SJCRH30 (cell line): ENCODE results near the gene AKR1C1. TPM values are rescaled to one million over a fixed set of nuclear protein-coding genes. Genes with fewer than 3 reads are reported as not detected.
"Not testable (repeated sequence)": the region's sequence is repeated elsewhere in the genome, so short reads cannot be mapped to it uniquely, and the experiment has no call there.

Experiments
- DNase-seq, 2 experiments: peaks; one replicate each; pipeline ENCODE4 v3.0.0-alpha.2; 2015 to 2020
- H3K27ac ChIP-seq: fragments of 250-450 bp; sonication (Bioruptor Pico); 2 replicates; pipeline ENCODE4 v1.5.1; 2020; ENCODE audit warnings: mild to moderate bottlenecking, moderate library complexity
- H3K27me3 ChIP-seq: fragments of 250-450 bp; sonication (Bioruptor Pico); 2 replicates; pipeline ENCODE4 v1.5.1; 2020; ENCODE audit warnings: mild to moderate bottlenecking, moderate library complexity
- H3K36me3 ChIP-seq: fragments of 250-450 bp; sonication (Bioruptor Pico); 2 replicates; pipeline ENCODE4 v1.5.1; 2020; ENCODE audit warnings: mild to moderate bottlenecking, moderate library complexity
- H3K4me1 ChIP-seq: fragments of 250-450 bp; sonication (Bioruptor Pico); 2 replicates; pipeline ENCODE4 v1.5.1; 2020; ENCODE audit warnings: mild to moderate bottlenecking, moderate library complexity
- H3K4me3 ChIP-seq: fragments of 250-450 bp; sonication (Bioruptor Pico); 2 replicates; pipeline ENCODE4 v1.5.1; 2020; ENCODE audit warnings: mild to moderate bottlenecking, moderate library complexity
- H3K9me3 ChIP-seq: fragments of 250-450 bp; sonication (Bioruptor Pico); replicated peaks from 2 replicates; pipeline ENCODE4 v1.5.1; 2020; ENCODE audit warnings: mild to moderate bottlenecking, moderate library complexity
- total RNA-seq: library from RNA; depleted of rRNA; stranded (reverse); fragments of >200 nt; shearing (Covaris generic); gene quantifications from 2 replicates; pipeline ENCODE4 v1.2.3, GENCODE V29; 2014

AKR1C1 gene
- total RNA-seq, 1 experiment from 2014 or later = 3.6 TPM

GRCh38 chr10:4988000-4988641 is 24.9 kb downstream of the AKR1C1 start:
- not testable (repeated sequence) for H3K27ac ChIP-seq, H3K4me1 ChIP-seq, H3K9me3 ChIP-seq, H3K36me3 ChIP-seq, H3K27me3 ChIP-seq, H3K4me3 ChIP-seq, DNase-seq

- Histone ChIP-seq H3K9me3 (no peaks in the 10 kb centered on the region), H3K4me1 (no peaks in the 10 kb centered on the region), H3K4me3 (no peak overlapping the region), H3K27ac (no peak overlapping the region), H3K27me3 (no peaks in the 10 kb centered on the region), H3K36me3 (no peaks in the 10 kb centered on the region)
- no peak for DNase-seq
Measured at GRCh38 chr10:4990217-4990616, 27.0 kb downstream of the AKR1C1 start.

GRCh38 chr10:4991463-4991862 is 28.2 kb downstream of the AKR1C1 start:
- H3K9me3 ChIP-seq, H3K27me3 ChIP-seq, DNase-seq, H3K36me3 ChIP-seq, H3K4me1 ChIP-seq, H3K27ac ChIP-seq, H3K4me3 ChIP-seq: not testable (repeated sequence)

- H3K4me1 ChIP-seq, H3K27me3 ChIP-seq, H3K36me3 ChIP-seq, H3K4me3 ChIP-seq, H3K27ac ChIP-seq, DNase-seq, H3K9me3 ChIP-seq: not testable (repeated sequence)
Measured at GRCh38 chr10:4992564-4992963, 29.3 kb downstream of the AKR1C1 start.

- H3K27me3 ChIP-seq, H3K4me3 ChIP-seq, H3K36me3 ChIP-seq, DNase-seq, H3K27ac ChIP-seq, H3K9me3 ChIP-seq, H3K4me1 ChIP-seq: not testable (repeated sequence)
Measured at GRCh38 chr10:4994260-4994659, 31.0 kb downstream of the AKR1C1 start.

- Histone ChIP-seq H3K9me3 (no peaks in the 10 kb centered on the region), H3K27me3 (no peaks in the 10 kb centered on the region), H3K4me3 (no peak overlapping the region), H3K4me1 (no peaks in the 10 kb centered on the region), H3K27ac (no peak overlapping the region), H3K36me3 (no peaks in the 10 kb centered on the region)
- no peak for DNase-seq
Measured at GRCh38 chr10:4998671-4999070, 35.5 kb downstream of the AKR1C1 start.

GRCh38 chr10:5002013-5002727 is 39.0 kb downstream of the AKR1C1 start:
- Histone ChIP-seq H3K27ac (no peak overlapping the region), H3K4me3 (no peak overlapping the region)

GRCh38 chr10:5003127-5004029 is 40.2 kb downstream of the AKR1C1 start, which contains the start of gene AKR1C2:
AKR1C2 (minus strand) TSS chr10:5003857; CDS start chr10:5003835, 22 bp downstream.
- not testable (repeated sequence) for H3K9me3 ChIP-seq, H3K27me3 ChIP-seq, H3K36me3 ChIP-seq, H3K4me3 ChIP-seq, H3K27ac ChIP-seq, H3K4me1 ChIP-seq, DNase-seq

More at GRCh38 chr10:5002013-5002727, 39.0 kb downstream of the AKR1C1 start:
- H3K9me3 ChIP-seq = no peaks in the 10 kb centered on the region
- no peaks in the 10 kb centered on the region for H3K36me3 ChIP-seq
- no peaks in the 10 kb centered on the region for H3K27me3 ChIP-seq
- H3K4me1 ChIP-seq = no peaks in the 10 kb centered on the region
- DNase-seq = no peak

- not testable (repeated sequence) for H3K27ac ChIP-seq, H3K4me1 ChIP-seq, H3K27me3 ChIP-seq, H3K36me3 ChIP-seq, H3K4me3 ChIP-seq, DNase-seq, H3K9me3 ChIP-seq
Measured at GRCh38 chr10:5004030-5004385, 40.8 kb downstream of the AKR1C1 start.

- not testable (repeated sequence) for H3K9me3 ChIP-seq, H3K36me3 ChIP-seq, H3K4me3 ChIP-seq, H3K27me3 ChIP-seq, H3K27ac ChIP-seq, DNase-seq, H3K4me1 ChIP-seq
Measured at GRCh38 chr10:5004501-5004900, 41.3 kb downstream of the AKR1C1 start.

GRCh38 chr10:5008857-5009548 is 45.8 kb downstream of the AKR1C1 start:
- not testable (repeated sequence) for DNase-seq, H3K4me3 ChIP-seq, H3K4me1 ChIP-seq, H3K27ac ChIP-seq, H3K9me3 ChIP-seq, H3K27me3 ChIP-seq, H3K36me3 ChIP-seq

- H3K27me3 ChIP-seq, DNase-seq, H3K36me3 ChIP-seq, H3K4me1 ChIP-seq, H3K9me3 ChIP-seq, H3K4me3 ChIP-seq, H3K27ac ChIP-seq: not testable (repeated sequence)
Measured at GRCh38 chr10:5010043-5010442, 46.8 kb downstream of the AKR1C1 start.

GRCh38 chr10:5011392-5011791 is 48.2 kb downstream of the AKR1C1 start:
- H3K9me3 ChIP-seq, H3K36me3 ChIP-seq, H3K4me3 ChIP-seq, H3K27me3 ChIP-seq, H3K27ac ChIP-seq, H3K4me1 ChIP-seq, DNase-seq: not testable (repeated sequence)

GRCh38 chr10:5012595-5012994 is 49.4 kb downstream of the AKR1C1 start:
- Histone ChIP-seq H3K27ac (no peak overlapping the region), H3K4me1 (peaks cover 1% of the 10 kb centered on the region; the same call in 1 of the 2 replicates), H3K27me3 (no peaks in the 10 kb centered on the region), H3K4me3 (no peak overlapping the region), H3K36me3 (no peaks in the 10 kb centered on the region), H3K9me3 (no peaks in the 10 kb centered on the region)
- DNase-seq = no peak

- no peaks in the 10 kb centered on the region for H3K36me3 ChIP-seq
- H3K27ac ChIP-seq = no peak overlapping the region
- H3K27me3 ChIP-seq = no peaks in the 10 kb centered on the region
- H3K4me3 ChIP-seq = no peak overlapping the region
- H3K9me3 ChIP-seq = no peaks in the 10 kb centered on the region
- DNase-seq = no peak
- H3K4me1 ChIP-seq = peaks cover 6% of the 10 kb centered on the region; the same call in 1 of the 2 replicates
Measured at GRCh38 chr10:5013385-5013784, 50.2 kb downstream of the AKR1C1 start.
